ENCODE results near the gene CCDC57.

Gene CCDC57

DNA sequence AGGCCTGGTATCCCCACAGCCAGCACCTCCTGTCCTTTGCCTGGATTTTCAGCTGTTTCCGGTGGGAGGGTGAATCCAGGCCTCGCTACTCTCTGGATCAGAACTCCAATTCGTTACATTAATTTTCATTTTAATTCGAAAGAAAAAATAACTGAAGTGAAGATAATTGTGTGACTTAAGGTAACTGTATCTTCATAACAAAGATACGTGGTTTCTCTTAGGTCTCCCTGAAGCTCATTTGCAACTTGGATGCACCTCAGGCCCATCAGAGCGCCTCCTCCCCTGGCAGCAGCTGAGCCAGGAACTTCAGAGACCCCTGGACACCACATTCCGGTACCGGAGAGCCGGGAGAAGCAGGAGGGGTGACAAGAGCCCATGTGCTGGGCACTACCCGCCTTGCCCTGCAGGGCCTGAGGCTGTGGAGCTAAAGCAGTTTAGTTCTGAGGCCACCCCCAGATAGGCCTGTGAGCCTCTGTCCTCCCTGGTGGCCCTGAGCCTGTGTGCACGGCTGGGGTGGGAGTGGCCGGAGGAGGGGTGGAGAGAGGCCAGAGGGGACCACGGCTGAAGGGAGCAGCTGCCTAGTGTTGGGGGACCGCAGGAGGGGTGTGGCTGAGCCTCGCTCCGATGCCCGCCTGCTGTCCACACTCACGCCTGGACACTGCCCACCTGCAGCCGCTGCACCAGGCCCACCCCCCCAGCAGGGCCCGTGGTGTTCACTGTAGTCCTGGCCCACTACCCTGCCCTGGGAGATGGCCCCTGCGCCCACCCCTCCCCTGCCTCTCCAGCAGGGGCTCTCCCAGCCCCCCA lies 135.7 kb downstream of the CCDC57 start:
- DNase-seq, result no peak

DNA sequence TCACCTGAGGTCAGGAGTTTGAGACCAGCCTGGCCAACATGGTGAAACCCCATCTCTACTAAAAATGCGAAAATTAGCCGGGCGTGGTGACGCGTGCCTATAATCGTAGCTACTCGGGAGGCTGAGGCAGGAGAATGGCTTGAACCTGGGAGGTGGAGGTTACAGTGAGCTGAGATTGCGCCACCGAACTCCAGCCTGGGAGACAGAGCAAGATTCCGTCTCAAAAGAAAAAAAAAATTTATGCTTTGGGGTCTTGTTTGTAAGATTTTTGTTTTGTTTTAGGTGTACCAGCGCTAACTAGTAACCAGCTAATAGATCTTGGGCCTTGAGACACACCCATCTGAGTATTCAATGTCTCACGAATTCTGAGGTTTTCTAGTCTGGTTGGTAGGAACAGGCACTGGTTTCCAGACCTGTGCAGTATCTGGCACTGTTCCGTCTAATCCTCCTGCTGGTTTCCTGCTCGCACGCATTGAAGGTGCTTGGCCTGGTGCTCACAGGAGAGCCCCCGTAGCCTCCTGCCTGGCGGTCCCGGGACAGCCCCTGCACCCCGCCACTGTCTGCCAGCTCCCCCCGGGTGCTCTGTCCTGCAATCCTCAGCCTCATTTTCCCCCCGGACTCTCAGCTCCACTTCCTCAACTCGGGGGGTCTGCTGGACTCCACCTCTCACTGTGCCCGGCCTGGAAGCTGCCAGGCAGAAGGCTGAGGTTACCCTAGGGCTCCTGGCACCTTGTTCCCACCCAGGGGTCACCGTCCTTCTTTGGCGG lies 136.4 kb downstream of the CCDC57 start:
- DNase-seq, result no peak

DNA sequence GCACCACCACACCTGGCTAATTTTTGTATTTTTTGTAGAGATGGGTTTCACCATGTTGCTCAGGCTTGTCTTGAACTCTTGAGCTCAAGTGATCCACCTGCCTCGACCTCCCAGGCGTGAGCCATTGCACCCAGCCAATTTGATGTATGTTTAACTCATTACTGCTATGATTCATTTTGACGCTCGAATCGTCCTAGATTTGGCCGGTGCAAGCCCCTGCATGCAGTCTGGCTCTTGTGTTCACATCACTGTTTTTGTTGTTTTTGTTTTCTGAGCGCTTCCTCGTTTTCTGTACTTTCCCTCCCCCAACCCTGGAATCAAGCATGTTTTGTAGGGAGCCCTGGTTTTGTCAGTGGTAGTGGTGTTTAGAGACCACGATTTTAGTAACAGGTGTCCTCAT lies 139.2 kb downstream of the CCDC57 start:
- DNase-seq, result no peak

DNA sequence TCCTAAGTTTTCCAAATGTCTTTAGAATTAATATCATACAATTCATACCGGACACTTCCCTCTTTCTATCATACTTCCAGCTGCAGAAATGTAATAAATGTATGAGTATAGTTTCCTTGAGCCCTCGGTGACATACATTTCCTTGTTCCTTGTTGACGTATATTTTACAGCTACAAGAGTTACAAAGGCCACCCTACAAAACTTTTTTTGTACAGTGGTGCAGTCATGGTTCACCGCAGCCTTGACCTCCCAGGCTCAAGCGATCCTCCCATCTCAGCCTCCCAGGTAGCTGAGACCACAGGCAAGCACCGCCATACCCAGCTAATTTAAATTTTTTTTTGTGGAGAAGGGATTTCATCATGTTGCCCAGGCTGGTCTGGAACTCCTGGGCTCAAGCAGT lies 139.8 kb downstream of the CCDC57 start:
- DNase-seq, result no peak

DNA sequence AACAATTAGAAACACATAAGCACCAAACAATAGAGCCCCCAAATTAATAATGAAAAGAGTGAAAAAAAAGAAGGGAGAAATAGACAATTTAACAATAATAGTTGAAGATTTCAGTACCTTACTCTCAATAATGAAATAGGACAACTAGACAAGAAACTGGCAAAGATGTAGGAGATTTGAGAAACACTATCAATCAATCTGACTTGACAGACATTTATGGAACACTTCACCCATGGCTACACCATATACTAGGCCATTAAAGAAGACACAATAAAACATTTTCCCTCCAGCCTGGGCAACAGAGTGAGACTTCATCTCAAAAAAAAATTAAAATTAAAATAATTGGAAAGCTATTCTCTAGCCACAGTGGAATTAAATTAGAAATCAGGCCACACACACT lies 142.0 kb downstream of the CCDC57 start:
- DNase-seq, result no peak

DNA sequence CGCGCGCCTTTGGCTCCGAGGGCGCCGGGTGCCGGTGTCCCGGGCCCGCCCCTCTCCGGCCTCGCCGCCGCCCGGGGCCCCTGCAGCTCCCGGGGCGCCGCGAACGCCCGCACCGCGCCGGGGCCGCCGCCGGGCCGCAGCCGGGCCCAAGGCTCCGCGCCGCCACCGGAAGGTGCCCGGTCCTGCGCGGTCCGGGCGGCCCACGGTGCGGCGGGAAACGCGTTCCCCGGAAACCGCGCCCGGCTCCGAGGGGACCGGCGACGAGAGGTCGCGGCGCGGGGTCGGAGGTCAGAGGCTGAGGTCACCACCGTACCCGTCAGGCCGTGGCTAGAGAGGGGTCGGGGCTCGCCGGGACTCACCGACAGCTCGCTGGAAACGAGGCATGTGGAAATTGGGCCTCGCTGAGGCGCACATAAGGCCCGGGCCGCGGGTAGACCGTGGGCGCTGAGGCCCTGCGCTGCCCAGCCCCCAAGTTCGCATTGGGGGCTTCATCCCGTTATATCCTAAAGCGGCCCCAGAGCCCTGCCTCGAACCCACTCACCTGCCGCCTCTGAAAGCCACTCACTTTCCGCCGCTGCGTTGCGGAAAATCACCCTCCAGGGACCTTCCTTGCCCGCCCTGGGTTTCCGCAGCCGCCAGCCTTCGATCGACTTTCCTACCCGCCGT lies 146.9 kb downstream of the CCDC57 start, which contains the start of gene DUS1L:
TSS of gene DUS1L (minus strand) at position 167 of the 666 bp plus-strand sequence. CDS start 745 bp downstream, outside the sequence.
- DNase-seq, result peak; percentile 68 to 79

DNA sequence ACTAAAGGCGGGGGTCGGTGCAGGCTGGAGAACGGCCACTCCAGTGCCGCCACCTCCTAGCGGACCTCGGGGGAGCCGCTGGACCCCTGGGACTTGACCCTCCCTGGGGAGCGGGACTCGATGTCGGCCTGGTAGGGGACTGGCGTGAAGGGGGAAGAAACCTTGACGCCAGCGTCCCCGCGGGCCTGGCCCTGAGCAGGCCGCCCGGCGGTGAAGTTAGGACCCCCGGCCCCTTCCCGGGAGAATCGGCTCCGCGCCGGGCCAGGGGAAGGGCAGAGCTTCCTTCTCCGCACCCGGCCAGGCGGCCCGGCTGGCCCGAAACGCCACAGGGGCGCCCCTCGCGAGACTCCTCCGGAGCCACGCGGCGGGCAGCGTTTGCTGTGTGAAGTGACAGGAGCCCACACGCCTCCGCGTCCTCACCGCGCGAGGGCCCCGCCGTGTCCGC lies 147.4 kb downstream of the CCDC57 start:
- peak in 1 of 2 donors; percentile 18 for DNase-seq

DNA sequence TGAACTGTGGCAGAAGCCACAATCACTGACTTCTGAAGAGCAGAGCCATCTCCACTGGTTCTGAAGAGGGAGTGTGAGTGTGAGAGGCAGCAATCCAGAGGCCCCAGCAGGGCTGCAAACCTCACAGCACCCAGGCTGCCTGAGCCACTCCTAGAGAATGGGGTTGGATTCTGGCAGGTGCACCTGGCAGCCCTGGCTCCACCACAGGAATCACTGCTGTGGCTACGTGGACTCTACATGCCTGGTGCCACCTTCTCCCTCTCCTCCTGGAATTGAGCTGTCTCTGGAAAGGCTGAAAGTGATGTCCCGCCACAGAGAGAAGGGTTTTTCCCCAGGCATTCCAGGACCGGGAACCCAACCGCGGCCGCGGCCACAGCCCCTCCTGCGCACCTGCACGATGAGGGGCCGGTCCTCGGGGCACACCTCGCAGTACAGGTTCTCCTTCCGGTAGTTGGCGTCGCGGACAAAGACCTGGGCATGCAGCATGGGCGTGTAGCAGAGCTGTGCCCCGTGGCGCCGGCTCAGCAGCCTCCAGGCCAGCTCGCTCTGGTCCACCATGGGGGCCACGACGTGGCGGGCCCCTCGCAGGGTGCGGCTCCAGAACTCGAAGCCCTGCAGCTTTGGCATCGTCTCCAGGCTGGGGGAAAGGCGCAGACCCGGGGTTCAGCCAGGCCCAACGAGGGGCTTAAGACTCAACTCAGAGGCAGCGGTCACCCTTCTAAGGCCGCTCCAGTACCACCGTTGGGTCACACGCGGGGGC lies 148.0 kb downstream of the CCDC57 start:
- no peak for DNase-seq

DNA sequence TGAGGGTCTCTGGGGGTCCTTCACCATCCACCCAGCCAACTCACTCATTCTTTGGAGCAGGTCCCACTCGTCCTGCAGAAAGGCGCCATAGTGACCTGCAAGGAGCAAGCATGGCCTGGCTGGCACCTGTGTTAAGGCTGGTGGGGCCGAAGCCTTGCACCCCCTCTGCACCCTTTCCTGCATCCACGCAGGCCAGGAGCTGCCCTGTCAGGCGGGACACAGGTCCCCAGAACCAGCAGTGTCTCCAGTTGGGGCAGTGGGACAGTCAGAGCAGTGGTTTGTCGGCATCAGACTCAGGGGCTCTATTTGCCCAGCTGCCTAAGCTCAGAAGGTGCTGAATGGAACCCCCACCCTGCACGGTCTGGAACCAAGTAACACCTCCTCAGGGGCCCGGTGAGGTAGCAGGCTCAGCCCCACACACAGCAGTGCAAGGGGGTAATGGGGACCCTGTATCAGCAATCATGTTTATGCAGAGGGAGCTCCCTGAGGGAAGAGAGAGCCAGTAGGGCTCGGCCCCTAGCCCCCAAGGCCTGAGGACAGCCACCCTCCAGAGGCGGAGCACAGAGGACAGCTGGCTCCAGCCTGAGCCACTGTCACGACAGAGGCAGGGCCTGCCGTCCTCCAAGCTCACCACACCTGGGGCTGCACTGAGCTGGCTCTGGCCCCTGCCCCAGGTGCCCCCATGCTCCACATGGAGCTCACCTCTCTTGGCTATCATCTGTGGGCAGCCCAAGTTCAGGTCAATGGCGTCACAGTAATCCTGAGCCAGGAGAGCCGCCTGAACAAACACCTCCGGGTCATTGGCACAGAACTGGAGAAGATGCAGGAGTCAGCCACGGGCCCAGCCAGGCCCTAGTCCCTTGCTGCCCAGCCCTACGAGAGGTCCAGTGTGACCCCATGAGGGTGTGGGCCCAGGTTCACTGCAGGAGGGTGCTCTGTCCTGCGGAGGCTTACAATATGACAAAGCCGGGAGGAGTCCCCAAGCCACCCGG lies 148.9 kb downstream of the CCDC57 start:
- no peak for DNase-seq

DNA sequence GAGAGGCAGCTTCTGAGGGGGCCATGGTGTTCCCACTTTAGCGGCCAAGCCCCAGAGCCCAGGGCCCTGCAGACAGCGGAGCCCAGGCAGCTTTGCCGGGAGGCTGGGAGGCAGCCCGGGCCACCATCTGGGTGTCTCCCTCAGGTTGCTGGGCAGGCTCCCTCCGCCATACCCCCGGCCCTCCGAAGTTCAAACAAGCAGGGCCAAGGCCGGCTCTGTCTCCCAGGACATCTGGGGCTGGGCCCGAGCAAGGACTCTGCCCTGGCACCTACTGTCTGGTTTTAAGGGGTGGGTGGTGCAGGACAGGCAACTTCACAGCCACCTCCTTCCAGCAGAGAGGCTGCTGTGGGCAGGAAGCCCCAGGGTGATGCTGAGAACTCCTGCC lies 149.7 kb downstream of the CCDC57 start:
- no peak for DNase-seq

DNA sequence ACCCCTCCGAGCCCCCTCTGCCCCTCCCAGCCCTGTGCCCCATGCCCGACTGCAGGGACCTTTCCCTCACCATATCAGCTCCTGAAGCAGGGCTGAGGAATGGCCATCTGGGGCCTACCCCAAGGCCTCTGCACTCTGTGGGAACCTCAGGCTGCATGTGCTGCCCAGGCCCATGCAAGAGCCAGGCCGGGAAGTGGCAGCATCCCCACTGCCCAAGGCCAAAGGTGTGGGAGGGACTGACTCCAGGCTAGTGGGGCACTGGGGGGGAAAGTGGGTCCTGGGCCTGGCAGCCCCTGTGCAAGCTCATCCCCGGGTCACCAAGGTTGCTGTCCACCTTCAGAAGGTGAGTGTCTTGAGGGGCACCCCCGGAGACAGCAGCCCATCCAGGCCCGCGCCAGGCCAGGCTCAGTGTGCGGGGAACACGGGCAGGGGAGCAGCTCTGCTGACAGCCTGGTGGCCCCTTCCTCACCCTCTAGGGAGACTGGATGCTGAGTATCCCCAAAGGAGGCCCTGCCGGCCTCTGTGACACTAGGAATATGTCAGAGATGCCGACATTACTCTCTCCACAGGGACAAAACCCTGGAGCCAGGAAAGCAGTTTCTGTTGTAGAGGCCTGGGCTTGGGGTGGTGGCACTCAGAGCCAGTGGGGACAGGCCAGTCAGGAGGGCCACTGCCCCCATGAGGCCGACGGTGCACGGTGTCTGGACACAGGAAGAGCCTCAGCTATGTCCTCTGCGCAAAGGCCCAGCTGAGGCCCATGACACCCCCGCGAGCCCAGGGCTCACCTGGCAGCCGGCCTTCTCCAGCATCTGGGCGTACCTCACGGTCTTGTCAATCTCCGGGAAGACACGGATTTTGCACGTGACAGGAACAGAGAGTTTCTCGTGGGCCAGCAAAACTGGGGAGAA lies 150.3 kb downstream of the CCDC57 start:
- DNase-seq, result no peak

DNA sequence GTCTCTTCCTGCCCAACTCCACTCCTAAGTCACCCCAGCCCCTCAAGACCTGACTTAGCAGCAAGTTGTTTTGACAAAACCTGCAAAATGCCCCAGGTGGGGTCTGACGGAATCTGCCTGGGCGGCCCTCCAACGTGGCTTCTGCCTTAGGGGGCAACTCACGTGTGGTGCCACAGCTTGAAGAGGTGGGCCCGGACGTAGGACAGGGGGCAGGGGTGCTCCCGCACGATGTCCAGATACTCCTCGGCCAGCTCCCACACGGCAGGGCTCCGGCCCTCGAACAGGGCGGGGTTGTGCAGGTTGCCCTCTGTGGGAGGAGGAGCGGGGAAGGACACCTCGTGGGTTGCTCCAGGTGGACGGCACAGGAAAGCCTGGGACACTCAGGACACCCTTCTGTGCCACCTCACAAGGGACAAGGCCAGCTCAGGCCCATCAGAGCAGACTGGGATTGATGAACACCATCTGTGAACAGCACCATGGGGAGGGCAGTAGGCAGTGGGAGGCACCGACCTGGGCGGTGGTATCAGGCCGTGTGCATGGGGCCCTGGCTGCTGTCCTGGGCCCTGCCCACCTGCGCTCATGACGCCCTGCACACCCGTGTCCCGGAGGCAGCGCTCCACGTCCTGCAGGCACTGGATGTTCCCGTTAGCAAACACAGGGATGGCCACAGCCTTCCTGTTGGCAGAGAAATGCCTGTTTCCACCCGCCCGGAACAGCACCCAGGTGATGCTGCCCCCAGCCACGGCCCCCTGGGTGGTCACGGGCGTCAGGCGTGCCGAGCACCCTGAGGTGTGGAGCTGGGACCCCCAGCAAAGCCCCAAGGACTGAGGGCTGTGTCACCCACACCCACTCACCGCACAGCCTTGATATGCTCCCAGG lies 151.4 kb downstream of the CCDC57 start:
- DNase-seq, result no peak

DNA sequence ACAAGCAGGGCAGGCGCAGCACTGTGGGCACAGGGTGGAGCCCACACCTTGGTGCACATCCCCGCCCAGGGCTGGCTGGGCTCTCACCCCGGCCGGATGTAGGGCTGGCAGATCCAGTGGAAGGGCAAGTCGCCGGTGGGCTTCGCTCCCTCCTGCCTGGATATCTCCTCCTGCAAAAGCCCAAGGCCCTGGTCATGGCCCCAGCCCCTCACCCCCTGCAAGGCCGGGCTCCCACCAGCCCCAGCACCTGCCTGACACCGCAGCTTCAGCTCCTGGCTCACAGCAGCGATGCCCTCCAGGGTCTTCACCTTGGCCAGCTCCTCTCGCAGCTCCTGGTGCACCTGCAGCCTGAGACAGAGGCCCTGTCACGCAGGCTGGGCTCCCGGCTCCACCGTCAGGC lies 152.0 kb downstream of the CCDC57 start:
- DNase-seq, result no peak

DNA sequence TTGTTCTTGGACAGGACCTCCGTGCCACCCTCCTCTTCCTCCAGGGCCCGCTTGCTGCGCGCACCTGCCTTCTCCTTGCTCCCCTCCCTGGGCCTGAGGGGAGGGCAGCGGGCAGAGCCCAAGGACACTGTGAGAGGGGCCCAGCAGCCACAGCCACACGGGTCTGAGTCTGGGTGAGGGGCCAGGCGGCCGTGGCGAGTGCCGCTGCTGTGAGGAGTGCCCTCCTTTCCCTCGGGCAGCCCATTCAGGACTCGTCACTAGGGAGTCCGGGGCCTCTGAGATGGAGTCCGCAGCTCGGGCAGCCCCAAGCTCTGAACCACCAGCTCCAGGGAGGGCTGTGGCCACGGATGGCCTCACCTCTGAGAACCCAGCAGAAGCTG lies 152.7 kb downstream of the CCDC57 start:
- no peak for DNase-seq

DNA sequence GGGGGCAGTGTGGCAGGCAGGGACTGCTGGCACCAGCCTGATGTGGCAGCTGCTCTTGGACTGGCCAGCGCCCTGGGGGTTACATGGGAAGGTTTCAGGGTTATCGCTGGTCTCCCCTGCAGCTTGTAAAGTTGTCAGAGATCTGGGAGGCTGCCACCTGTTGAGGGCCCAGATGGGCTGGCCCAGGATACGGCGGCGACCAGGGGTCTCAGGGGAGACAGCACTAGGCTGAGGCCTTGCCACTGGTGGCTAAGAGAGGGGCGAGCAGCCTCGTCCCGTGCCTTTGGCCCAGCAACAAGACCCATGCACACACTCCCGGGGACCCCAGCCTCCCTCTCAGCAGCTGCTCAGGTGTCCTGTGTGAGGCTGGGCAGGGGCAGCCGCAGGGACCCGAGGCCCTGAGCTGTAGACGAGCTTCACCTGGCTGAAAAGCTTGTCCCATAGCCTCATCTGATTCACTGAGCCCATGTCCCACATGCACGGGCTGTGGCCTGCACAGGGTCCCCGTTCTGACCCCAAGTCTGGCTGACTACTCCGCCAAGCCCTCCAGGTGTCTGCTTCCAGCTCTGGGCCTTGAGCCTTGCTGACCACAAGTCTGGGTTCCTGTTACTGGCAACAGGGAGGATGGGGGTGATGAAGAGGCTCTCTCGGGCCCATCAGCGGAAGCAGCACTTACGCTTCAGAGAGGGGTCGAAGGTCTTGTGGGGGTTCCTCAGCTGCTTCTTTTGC lies 153.2 kb downstream of the CCDC57 start:
- DNase-seq, result no peak

DNA sequence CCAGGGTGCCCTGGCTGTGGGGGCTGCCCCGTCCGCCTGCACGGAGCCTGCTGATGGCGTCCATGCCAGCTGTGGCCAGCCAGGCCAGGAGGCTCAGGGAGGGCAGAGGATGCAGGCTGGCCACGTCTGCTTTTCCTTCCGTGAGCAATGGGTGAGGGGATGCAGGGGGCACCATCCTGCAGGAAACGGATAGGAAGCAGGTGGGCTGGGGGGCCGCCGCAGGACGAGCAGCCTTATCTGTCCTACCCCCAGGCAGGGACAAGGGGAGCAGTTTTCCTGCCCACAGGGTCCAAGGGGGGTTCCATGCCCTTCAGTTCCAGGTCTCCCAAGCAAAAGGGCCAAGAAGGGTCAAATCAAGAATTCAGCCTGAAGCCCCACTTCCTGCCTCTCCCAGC lies 153.8 kb downstream of the CCDC57 start:
- DNase-seq, result no peak

DNA sequence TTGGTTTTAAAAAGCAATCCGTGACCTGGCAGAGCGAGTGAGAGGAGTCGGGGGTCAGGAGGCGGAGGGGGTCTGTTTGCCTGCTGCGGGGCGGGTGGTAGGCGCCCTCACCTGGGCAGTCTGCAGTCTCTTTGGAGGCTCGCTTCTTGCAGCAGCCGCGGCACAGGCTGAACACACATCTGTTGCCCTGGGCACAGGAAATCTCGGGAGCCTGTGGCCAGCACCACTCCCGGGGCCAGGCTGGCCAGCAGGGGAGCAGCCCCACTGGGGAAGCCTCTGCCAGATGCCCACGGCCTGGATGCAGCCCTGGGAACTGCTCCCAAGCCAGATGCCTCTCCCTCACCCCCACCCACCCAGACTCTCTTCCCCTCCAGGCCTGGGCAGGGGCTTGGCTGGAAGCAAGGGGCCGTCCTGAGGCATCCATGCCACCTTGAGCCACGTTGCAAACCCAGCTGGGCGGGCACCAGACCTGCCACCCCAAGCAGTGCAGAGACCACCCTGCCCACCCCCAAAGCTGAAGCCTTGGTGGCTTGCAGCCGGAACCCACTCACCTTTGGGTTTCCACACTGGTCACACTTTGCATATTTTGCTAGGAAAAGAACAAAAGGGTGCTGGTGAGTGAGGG lies 154.3 kb downstream of the CCDC57 start:
- no peak for DNase-seq

Measured in CD4-positive, alpha-beta T cell treated with Interleukin-1 beta for 1 hour (primary cell).